ENCODE results near the gene FADD. TPM values are rescaled to one million over a fixed set of nuclear protein-coding genes. Genes with fewer than 3 reads are reported as not detected.

FADD gene
- total RNA-seq, 4 donors from 2014 or later: 23.9 to 34.5 (median 25.1) TPM

- no peaks in the 10 kb centered on the region for H3K4me1 ChIP-seq
- no peaks in the 10 kb centered on the region for H3K9me3 ChIP-seq
- no peaks in the 10 kb centered on the region for H3K36me3 ChIP-seq
- H3K27me3 ChIP-seq: no peaks in the 10 kb centered on the region
- DNase-seq (ENCODE audit: low spot score in 2 of 2): no peak
- no peak overlapping the region for H3K27ac ChIP-seq
- no peak overlapping the region for H3K4me3 ChIP-seq
- WGBS, 2 donors: 62 to 73% methylated on average over 8 of the region's 8 CpGs
- TF ChIP-seq CTCF (IDR thresholded peaks at IDR 0.05) (no peak), POLR2A (IDR thresholded peaks at IDR 0.05) (no peak), EP300 (IDR thresholded peaks at IDR 0.05) (no peak)
Measured at GRCh38 chr11:70246196-70246595, 43.1 kb downstream of the FADD start.

GRCh38 chr11:70247042-70247709 is 44.1 kb downstream of the FADD start:
- Histone ChIP-seq H3K27ac (no peak overlapping the region), H3K9me3 (no peaks in the 10 kb centered on the region), H3K27me3 (no peaks in the 10 kb centered on the region), H3K4me1 (no peaks in the 10 kb centered on the region), H3K4me3 (no peak overlapping the region), H3K36me3 (no peaks in the 10 kb centered on the region)
- no peak for DNase-seq (ENCODE audit: low spot score in 2 of 2)
- WGBS, 2 donors: 62 to 68% methylated on average over 8 of the region's 8 CpGs
- TF ChIP-seq CTCF (IDR thresholded peaks at IDR 0.05): no peak

- H3K4me1 ChIP-seq: no peaks in the 10 kb centered on the region
- H3K4me3 ChIP-seq: no peak overlapping the region
- no peaks in the 10 kb centered on the region for H3K9me3 ChIP-seq
- WGBS, 2 donors: 61% methylated on average over 4 of the region's 4 CpGs
- H3K27ac ChIP-seq: no peak overlapping the region
- DNase-seq (ENCODE audit: low spot score in 2 of 2): no peak
- no peak for TF ChIP-seq POLR2A (IDR thresholded peaks at IDR 0.05)
- no peak for TF ChIP-seq CTCF (IDR thresholded peaks at IDR 0.05)
- TF ChIP-seq EP300 (IDR thresholded peaks at IDR 0.05): no peak
- no peaks in the 10 kb centered on the region for H3K36me3 ChIP-seq
- H3K27me3 ChIP-seq: no peaks in the 10 kb centered on the region
Measured at GRCh38 chr11:70247710-70248072, 44.6 kb downstream of the FADD start.

GRCh38 chr11:70250876-70251658 is 48.0 kb downstream of the FADD start:
- WGBS, 2 donors: 59 to 62% methylated on average over 14 to 15 of the region's 16 CpGs
- H3K4me1 ChIP-seq: no peaks in the 10 kb centered on the region
- H3K27me3 ChIP-seq: no peaks in the 10 kb centered on the region
- TF ChIP-seq CTCF (IDR thresholded peaks at IDR 0.05): no peak
- no peak for TF ChIP-seq POLR2A (IDR thresholded peaks at IDR 0.05)
- TF ChIP-seq EP300 (IDR thresholded peaks at IDR 0.05): no peak
- H3K9me3 ChIP-seq: no peaks in the 10 kb centered on the region
- no peak overlapping the region for H3K27ac ChIP-seq
- no peak for DNase-seq (ENCODE audit: low spot score in 2 of 2)
- no peaks in the 10 kb centered on the region for H3K36me3 ChIP-seq
- no peak overlapping the region for H3K4me3 ChIP-seq

- WGBS, 2 donors: 67 to 72% methylated on average over 14 to 21 of the region's 21 CpGs
- Histone ChIP-seq H3K27me3 (no peaks in the 10 kb centered on the region), H3K36me3 (no peaks in the 10 kb centered on the region), H3K4me3 (no peak overlapping the region), H3K9me3 (no peaks in the 10 kb centered on the region), H3K4me1 (no peaks in the 10 kb centered on the region), H3K27ac (no peak overlapping the region)
- TF ChIP-seq EP300 (IDR thresholded peaks at IDR 0.05): no peak
- no peak for DNase-seq (ENCODE audit: low spot score in 2 of 2)
Measured at GRCh38 chr11:70251659-70252321, 48.7 kb downstream of the FADD start.

Measured in tibial nerve (tissue), 4 donors.